Stimulated activated CD4-positive, alpha-beta T cell treated with anti-CD3 and anti-CD28 coated beads, Interleukin-15, amount 100 ng/mL, for 24 hours (primary cell): ENCODE measurements around the gene CST2.
"Not testable (repeated sequence)": the region's sequence is repeated elsewhere in the genome, so short reads cannot be mapped to it uniquely, and the experiment has no call there.

Experiments
- DNase-seq: peaks from one replicate; pipeline ENCODE4 v3.0.0-alpha.2; 2020

The CST2 gene

GRCh38 chr20:23800865-23801264 is 25.7 kb downstream of the CST2 start:
- no peak for DNase-seq

GRCh38 chr20:23799216-23799847 is 27.2 kb downstream of the CST2 start:
- peak; percentile 53 for DNase-seq

- no peak for DNase-seq
These were observed 31.0 kb downstream of the CST2 start for GRCh38 chr20:23795526-23795925.

GRCh38 chr20:23794841-23795240 is 31.7 kb downstream of the CST2 start:
- DNase-seq: no peak

- DNase-seq: no peak
These were observed 32.5 kb downstream of the CST2 start for GRCh38 chr20:23794065-23794464.

- no peak for DNase-seq
These were observed 43.1 kb downstream of the CST2 start for GRCh38 chr20:23783447-23783846.

GRCh38 chr20:23782366-23782983 is 44.1 kb downstream of the CST2 start:
- peak; percentile 30 for DNase-seq

GRCh38 chr20:23778676-23779075 is 47.9 kb downstream of the CST2 start:
- not testable (repeated sequence) for DNase-seq

- not testable (repeated sequence) for DNase-seq
These were observed 49.1 kb downstream of the CST2 start for GRCh38 chr20:23777380-23777779.

- DNase-seq: no peak
These were observed 50.3 kb downstream of the CST2 start for GRCh38 chr20:23776067-23776771.

- DNase-seq: no peak
These were observed 52.4 kb downstream of the CST2 start for GRCh38 chr20:23774081-23774480.
